T-helper 1 cell (primary cell): ENCODE results near the gene PRIMA1.

Experiments
- DNase-seq, 5 donors: peaks; one replicate each; pipeline ENCODE4 v3.0.0-alpha.2; 2012 to 2020

PRIMA1 gene

GRCh38 chr14:93708800-93709199 lies 79.5 kb downstream of the PRIMA1 start:
- DNase-seq: no peak

GRCh38 chr14:93708311-93708734 lies 80.0 kb downstream of the PRIMA1 start:
- DNase-seq: no peak

- DNase-seq: no peak
These were observed 80.8 kb downstream of the PRIMA1 start for GRCh38 chr14:93707475-93707874.

GRCh38 chr14:93706360-93706955 lies 81.8 kb downstream of the PRIMA1 start:
- no peak for DNase-seq

- DNase-seq: no peak
These were observed 82.7 kb downstream of the PRIMA1 start for GRCh38 chr14:93705513-93706156.

GRCh38 chr14:93703941-93704340 lies 84.3 kb downstream of the PRIMA1 start:
- no peak for DNase-seq

- no peak for DNase-seq
These were observed 85.3 kb downstream of the PRIMA1 start for GRCh38 chr14:93702946-93703345.

GRCh38 chr14:93701562-93701961 lies 86.7 kb downstream of the PRIMA1 start:
- DNase-seq: no peak

- no peak for DNase-seq
These were observed 87.4 kb downstream of the PRIMA1 start for GRCh38 chr14:93700928-93701327.

- DNase-seq: no peak
These were observed 94.4 kb downstream of the PRIMA1 start for GRCh38 chr14:93693914-93694313.

- DNase-seq: no peak
These were observed 97.1 kb downstream of the PRIMA1 start for GRCh38 chr14:93691042-93691780.

GRCh38 chr14:93690146-93690545 lies 98.1 kb downstream of the PRIMA1 start:
- DNase-seq: no peak

- DNase-seq: no peak
These were observed 99.5 kb downstream of the PRIMA1 start for GRCh38 chr14:93688820-93689219.

GRCh38 chr14:93688239-93688666 lies 100.0 kb downstream of the PRIMA1 start:
- no peak for DNase-seq

- DNase-seq: no peak
These were observed 102.0 kb downstream of the PRIMA1 start for GRCh38 chr14:93686268-93686667.

- no peak for DNase-seq
These were observed 103.0 kb downstream of the PRIMA1 start for GRCh38 chr14:93685121-93685895.

GRCh38 chr14:93683226-93683625 lies 105.1 kb downstream of the PRIMA1 start:
- DNase-seq: no peak

GRCh38 chr14:93682459-93682858 lies 105.8 kb downstream of the PRIMA1 start:
- no peak for DNase-seq

GRCh38 chr14:93676416-93676958 lies 111.8 kb downstream of the PRIMA1 start:
- no peak for DNase-seq

GRCh38 chr14:93675651-93676050 lies 112.6 kb downstream of the PRIMA1 start:
- DNase-seq: no peak

- no peak for DNase-seq
These were observed 113.9 kb downstream of the PRIMA1 start for GRCh38 chr14:93674343-93674742.

- no peak for DNase-seq
These were observed 118.7 kb downstream of the PRIMA1 start for GRCh38 chr14:93669632-93670031.
